ENCODE data around the gene AFF4.

- TF ChIP-seq, protein P1, sequence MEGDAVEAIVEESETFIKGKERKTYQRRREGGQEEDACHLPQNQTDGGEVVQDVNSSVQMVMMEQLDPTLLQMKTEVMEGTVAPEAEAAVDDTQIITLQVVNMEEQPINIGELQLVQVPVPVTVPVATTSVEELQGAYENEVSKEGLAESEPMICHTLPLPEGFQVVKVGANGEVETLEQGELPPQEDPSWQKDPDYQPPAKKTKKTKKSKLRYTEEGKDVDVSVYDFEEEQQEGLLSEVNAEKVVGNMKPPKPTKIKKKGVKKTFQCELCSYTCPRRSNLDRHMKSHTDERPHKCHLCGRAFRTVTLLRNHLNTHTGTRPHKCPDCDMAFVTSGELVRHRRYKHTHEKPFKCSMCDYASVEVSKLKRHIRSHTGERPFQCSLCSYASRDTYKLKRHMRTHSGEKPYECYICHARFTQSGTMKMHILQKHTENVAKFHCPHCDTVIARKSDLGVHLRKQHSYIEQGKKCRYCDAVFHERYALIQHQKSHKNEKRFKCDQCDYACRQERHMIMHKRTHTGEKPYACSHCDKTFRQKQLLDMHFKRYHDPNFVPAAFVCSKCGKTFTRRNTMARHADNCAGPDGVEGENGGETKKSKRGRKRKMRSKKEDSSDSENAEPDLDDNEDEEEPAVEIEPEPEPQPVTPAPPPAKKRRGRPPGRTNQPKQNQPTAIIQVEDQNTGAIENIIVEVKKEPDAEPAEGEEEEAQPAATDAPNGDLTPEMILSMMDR (IDR thresholded peaks at IDR 0.05), result peak; percentile 43 to 96 (median 88)
- TF ChIP-seq POLR2A (IDR thresholded peaks at IDR 0.05), result peak; percentile 20 to 41
These were observed 133.5 kb downstream of the AFF4 start for GRCh38 chr5:132829742-132830435.

All from Peyer's patch (tissue), 4 donors.